HL-60 (cell line): ENCODE data around the gene CDPF1.

Source experiments
- DNase-seq, 2 experiments: peaks; one replicate each; pipeline ENCODE4 v3.0.0-alpha.2; 2010 to 2020; ENCODE audit warnings: low read depth in 1 of 2, low spot score in 1 of 2
- H3K27ac ChIP-seq: fragments of 250-450 bp; sonication (Bioruptor Pico); replicated peaks from 2 replicates; pipeline ENCODE4 v1.5.1; 2020; ENCODE audit warnings: mild to moderate bottlenecking, moderate library complexity
- H3K27me3 ChIP-seq: fragments of 250-450 bp; sonication (Bioruptor Pico); 2 replicates; pipeline ENCODE4 v1.5.1; 2021; ENCODE audit warnings: mild to moderate bottlenecking, moderate library complexity; ENCODE audit not compliant: insufficient read depth, poor library complexity, severe bottlenecking
- H3K4me3 ChIP-seq: replicated peaks from 2 replicates; pipeline ENCODE4 v1.5.1; 2011; ENCODE audit warnings: mild to moderate bottlenecking, control low read depth, low read length; ENCODE audit not compliant: insufficient read depth
- CTCF ChIP-seq: IDR thresholded peaks from one replicate; pipeline ENCODE4 v1.5.1; 2011; ENCODE audit warnings: low read length, control low read depth, inconsistent platforms; ENCODE audit not compliant: insufficient read depth
- GABPA ChIP-seq: IDR thresholded peaks from 2 replicates; pipeline ENCODE4 v1.6.1; 2012; ENCODE audit warnings: low read depth
- POLR2AphosphoS5 ChIP-seq: IDR thresholded peaks from 2 replicates; pipeline ENCODE4 v1.6.1; 2012; ENCODE audit warnings: low read depth
- REST ChIP-seq: IDR thresholded peaks from 2 replicates; pipeline ENCODE4 v1.6.1; 2012; ENCODE audit warnings: low read depth; ENCODE audit not compliant: insufficient replicate concordance
- SPI1 ChIP-seq: IDR thresholded peaks from 2 replicates; pipeline ENCODE4 v1.6.1; 2012; ENCODE audit warnings: low read depth, mild to moderate bottlenecking, borderline replicate concordance

Gene CDPF1

GRCh38 chr22:46219636-46220035 lies 30.5 kb downstream of the CDPF1 start:
- DNase-seq, result no peak

GRCh38 chr22:46214616-46215015 lies 35.5 kb downstream of the CDPF1 start:
- no peaks in the 10 kb centered on the region for H3K27me3 ChIP-seq
- no peak for DNase-seq
- no peak overlapping the region for H3K4me3 ChIP-seq
- TF ChIP-seq GABPA, result no peak
- no peak for TF ChIP-seq SPI1
- TF ChIP-seq CTCF, result no peak
- TF ChIP-seq REST, result no peak
- no peak for TF ChIP-seq POLR2AphosphoS5
- no peak overlapping the region for H3K27ac ChIP-seq

More at GRCh38 chr22:46219636-46220035, 30.5 kb downstream of the CDPF1 start:
- Histone ChIP-seq H3K27me3 (no peaks in the 10 kb centered on the region), H3K27ac (no peak overlapping the region), H3K4me3 (no peak overlapping the region)
- TF ChIP-seq REST, result no peak
- TF ChIP-seq POLR2AphosphoS5, result no peak
- TF ChIP-seq GABPA, result no peak
- no peak for TF ChIP-seq CTCF
- TF ChIP-seq SPI1, result no peak

- Histone ChIP-seq H3K27me3 (no peaks in the 10 kb centered on the region), H3K27ac (no peak overlapping the region), H3K4me3 (no peak overlapping the region)
- no peak for DNase-seq
- TF ChIP-seq REST (no peak), SPI1 (no peak)
These were observed 35.9 kb downstream of the CDPF1 start for GRCh38 chr22:46214149-46214548.

- Histone ChIP-seq H3K27me3 (no peaks in the 10 kb centered on the region), H3K27ac (no peak overlapping the region), H3K4me3 (no peak overlapping the region)
- TF ChIP-seq GABPA (no peak), CTCF (no peak), REST (no peak), SPI1 (no peak), POLR2AphosphoS5 (no peak)
- no peak for DNase-seq
These were observed 37.0 kb downstream of the CDPF1 start for GRCh38 chr22:46213052-46213451.
